Measurements from ENCODE around the gene CABYR. TPM values are rescaled to one million over a fixed set of nuclear protein-coding genes. Genes with fewer than 3 reads are reported as not detected.

CABYR gene
- total RNA-seq, 1 donor from 2014 or later = not detected

DNA sequence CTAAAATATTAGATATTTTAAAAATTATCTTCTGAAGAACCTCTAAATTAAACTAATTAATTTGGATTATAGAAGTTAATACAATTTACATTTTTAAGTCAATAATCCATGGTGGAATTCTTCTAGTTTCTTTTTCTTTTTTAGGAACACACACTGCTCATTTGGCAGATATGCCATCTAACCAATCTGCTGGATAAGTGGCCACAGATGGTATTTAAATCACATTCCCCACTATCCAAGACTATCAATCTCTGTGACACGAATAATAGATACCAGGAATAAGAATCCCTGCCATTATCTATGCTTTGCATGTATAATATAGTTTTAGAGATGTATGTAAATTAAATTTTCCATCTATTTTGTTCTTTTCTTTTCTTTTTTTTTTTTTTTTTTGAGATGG is 58.5 kb downstream of the CABYR start:
- no peak overlapping the region for H3K4me3 ChIP-seq
- H3K9me3 ChIP-seq (replicated peaks) = no peaks in the 10 kb centered on the region
- H3K27me3 ChIP-seq (ENCODE audit: low read depth) = no peaks in the 10 kb centered on the region
- TF ChIP-seq, protein P1, sequence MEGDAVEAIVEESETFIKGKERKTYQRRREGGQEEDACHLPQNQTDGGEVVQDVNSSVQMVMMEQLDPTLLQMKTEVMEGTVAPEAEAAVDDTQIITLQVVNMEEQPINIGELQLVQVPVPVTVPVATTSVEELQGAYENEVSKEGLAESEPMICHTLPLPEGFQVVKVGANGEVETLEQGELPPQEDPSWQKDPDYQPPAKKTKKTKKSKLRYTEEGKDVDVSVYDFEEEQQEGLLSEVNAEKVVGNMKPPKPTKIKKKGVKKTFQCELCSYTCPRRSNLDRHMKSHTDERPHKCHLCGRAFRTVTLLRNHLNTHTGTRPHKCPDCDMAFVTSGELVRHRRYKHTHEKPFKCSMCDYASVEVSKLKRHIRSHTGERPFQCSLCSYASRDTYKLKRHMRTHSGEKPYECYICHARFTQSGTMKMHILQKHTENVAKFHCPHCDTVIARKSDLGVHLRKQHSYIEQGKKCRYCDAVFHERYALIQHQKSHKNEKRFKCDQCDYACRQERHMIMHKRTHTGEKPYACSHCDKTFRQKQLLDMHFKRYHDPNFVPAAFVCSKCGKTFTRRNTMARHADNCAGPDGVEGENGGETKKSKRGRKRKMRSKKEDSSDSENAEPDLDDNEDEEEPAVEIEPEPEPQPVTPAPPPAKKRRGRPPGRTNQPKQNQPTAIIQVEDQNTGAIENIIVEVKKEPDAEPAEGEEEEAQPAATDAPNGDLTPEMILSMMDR (IDR thresholded peaks at IDR 0.05; ENCODE audit: borderline replicate concordance) = no peak
- H3K4me1 ChIP-seq = peaks cover 42% of the 10 kb centered on the region
- DNase-seq = no peak
- peaks cover 16% of the 10 kb centered on the region for H3K36me3 ChIP-seq
- intact Hi-C loops (cut with micrococcal nuclease) = no loop called here
- H3K27ac ChIP-seq (replicated peaks) = no peak overlapping the region

DNA sequence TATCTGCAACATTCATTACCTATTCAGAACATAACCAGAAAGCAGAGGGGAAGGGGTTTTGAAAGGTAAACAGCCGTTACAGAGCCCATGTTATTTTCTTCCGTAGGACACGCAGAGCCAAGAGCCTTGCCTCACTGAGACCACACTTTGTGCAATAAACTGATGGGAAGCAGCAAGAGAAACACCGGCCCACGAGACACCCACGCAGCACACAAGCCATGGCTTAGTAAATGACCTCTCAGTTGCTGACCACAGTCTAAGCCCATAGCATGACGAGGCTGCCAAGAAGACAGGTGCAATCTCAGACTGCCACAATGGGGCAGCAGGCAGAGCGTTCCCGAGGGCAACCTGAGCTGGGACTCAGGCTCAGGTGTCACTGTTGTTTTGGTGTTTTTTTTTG is 59.6 kb downstream of the CABYR start:
- TF ChIP-seq, protein P1 (IDR thresholded peaks at IDR 0.05; ENCODE audit: borderline replicate concordance) = no peak
- Histone ChIP-seq H3K9me3 (replicated peaks) (no peaks in the 10 kb centered on the region), H3K4me1 (peaks cover 44% of the 10 kb centered on the region), H3K4me3 (no peak overlapping the region), H3K27me3 (ENCODE audit: low read depth) (no peaks in the 10 kb centered on the region), H3K36me3 (peaks cover 16% of the 10 kb centered on the region), H3K27ac (replicated peaks) (no peak overlapping the region)
- DNase-seq = no peak
- intact Hi-C loops (cut with micrococcal nuclease) = no loop called here

DNA sequence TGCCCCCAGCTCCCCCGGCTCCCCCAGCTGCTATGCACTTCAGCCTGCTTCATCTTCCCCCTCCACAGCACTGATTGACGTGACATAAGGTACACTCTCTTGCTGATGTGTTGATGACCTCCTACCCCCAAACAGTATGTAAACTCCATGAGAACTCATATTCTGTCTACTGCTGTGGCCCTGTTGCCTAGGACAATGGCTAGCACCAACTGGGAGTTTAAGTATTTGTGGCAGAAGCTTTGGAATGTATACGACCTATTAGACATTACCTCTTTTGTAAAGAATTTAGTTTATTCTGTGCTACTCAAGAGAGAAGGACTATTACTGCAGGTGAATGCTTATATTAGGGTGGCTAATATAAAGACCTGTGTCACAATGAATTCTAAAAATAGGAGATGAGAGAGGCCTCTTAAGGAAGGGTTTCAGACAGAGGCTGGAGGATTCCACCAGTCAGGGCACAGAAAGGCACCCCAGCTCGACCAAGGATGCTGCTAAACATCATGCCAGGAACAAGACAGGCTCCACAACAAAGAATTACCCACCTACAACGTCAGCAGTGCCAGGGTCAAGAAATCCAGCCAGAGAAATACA is 60.6 kb downstream of the CABYR start:
- intact Hi-C loops (cut with micrococcal nuclease) = no loop called here
- no peak overlapping the region for H3K4me3 ChIP-seq

DNA sequence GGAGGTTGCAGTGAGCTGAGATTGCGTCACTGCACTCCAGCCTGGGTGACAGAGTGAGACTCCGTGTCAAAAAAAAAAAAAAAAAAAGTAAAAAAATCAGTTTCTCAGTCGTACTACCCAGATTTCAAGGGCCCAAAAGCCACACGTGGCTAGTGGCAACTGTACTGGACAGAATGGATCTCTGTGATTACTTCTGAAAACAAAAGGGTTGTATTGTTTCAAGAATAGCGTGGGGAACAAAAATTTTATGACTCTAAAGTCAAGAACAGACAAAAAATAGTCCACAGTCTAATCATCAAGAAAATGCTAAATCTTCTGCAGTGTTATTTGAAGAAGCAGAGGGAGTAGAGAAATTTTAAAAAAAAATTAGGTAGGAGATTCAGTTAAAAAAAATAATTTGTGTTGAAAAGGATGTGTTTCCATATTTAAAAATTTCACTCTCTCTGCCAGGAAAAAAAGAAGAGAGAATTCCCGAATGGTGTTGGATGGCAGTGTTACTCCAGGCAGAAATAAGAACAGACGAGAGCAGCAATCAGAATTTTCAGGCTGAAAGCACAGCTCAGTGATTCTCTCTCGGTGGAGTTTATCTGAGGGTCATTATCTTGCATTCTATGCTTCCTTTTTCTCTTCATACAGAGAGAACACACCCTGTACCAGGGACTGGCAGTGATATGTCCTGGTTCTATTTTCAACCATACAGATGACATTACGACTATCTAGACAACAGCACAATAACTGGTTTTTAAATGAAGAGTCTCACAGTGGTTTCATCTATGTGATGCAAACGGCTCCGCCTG is 61.8 kb downstream of the CABYR start:
- peaks cover 44% of the 10 kb centered on the region for H3K4me1 ChIP-seq
- intact Hi-C loops (cut with micrococcal nuclease) = no loop called here
- TF ChIP-seq, protein P1 (IDR thresholded peaks at IDR 0.05; ENCODE audit: borderline replicate concordance) = no peak
- DNase-seq = no peak
- H3K9me3 ChIP-seq (replicated peaks) = no peaks in the 10 kb centered on the region
- no peak overlapping the region for H3K4me3 ChIP-seq
- H3K27me3 ChIP-seq (ENCODE audit: low read depth) = no peaks in the 10 kb centered on the region
- H3K27ac ChIP-seq (replicated peaks) = peak overlapping the region; percentile 64
- peaks cover 3% of the 10 kb centered on the region for H3K36me3 ChIP-seq

More for the DNA sequence above, 60.6 kb downstream of the CABYR start:
- no peaks in the 10 kb centered on the region for H3K9me3 ChIP-seq (replicated peaks)
- TF ChIP-seq, protein P1 (IDR thresholded peaks at IDR 0.05; ENCODE audit: borderline replicate concordance) = no peak
- no peak for DNase-seq
- H3K4me1 ChIP-seq = peaks cover 44% of the 10 kb centered on the region
- peaks cover 15% of the 10 kb centered on the region for H3K36me3 ChIP-seq
- no peak overlapping the region for H3K27ac ChIP-seq (replicated peaks)
- H3K27me3 ChIP-seq (ENCODE audit: low read depth) = no peaks in the 10 kb centered on the region

DNA sequence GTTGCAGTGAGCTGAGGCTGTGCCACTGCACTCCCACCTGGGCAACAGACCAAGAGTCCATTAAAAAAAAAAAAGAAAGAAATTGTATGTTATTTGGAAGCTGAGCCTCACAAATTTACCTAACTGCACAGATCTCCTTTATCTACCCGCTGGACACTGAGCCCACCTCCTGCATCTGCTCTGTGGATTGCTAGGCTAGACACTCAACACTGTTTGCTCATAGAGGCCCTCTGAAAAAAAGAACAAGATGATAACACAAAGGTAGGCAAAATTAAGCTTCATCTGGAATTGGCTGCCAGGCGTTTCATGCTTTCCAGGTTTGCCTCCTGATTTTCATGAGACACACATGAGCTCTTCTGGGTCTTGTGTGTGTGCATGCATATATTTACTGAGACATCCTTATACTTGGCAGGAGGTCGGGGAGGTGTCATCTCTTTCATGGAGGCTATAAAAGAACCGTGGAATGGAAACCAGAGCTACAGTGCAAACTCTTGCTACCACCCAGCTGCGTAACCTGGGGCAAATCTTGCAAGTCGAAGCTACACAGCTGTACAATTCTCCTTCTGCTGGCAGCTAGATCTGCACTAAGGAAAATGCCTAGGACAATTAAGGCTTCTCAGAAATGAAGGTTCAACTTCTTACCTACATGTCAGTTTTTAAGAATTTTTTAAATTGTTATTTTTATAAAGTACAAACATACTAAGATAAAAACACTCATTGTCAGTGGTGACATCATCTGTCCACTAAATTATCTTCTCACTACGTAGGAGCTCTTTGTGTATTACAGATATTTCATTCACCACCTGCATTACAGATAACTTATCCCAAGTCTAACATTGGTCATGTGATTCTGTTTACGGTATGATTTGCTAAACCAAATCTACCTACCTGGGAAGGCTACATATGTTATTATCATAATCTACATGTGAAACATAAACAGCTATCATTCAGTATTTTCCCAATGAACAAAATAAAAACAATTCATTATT is 63.1 kb downstream of the CABYR start:
- Histone ChIP-seq H3K27me3 (ENCODE audit: low read depth) (no peaks in the 10 kb centered on the region), H3K36me3 (no peaks in the 10 kb centered on the region), H3K9me3 (replicated peaks) (no peaks in the 10 kb centered on the region), H3K4me3 (no peak overlapping the region), H3K27ac (replicated peaks) (peak overlapping the region; percentile 64), H3K4me1 (peaks cover 44% of the 10 kb centered on the region)
- DNase-seq = no peak
- intact Hi-C loops (cut with micrococcal nuclease) = no loop called here
- TF ChIP-seq, protein P1 (IDR thresholded peaks at IDR 0.05; ENCODE audit: borderline replicate concordance) = no peak
